ACHN (cell line): ENCODE results near the gene KLK6.
"Not testable (repeated sequence)": the region's sequence is repeated elsewhere in the genome, so short reads cannot be mapped to it uniquely, and the experiment has no call there.

Experiments
- DNase-seq: peaks from one replicate; pipeline ENCODE4 v3.0.0-alpha.2; 2015
- in situ Hi-C: cut with HindIII; loops from 2 replicates; pipeline ENCODE4 v1.10.0; 2017; ENCODE audit warnings: low sequenced_read_pairs, low pct_ligation_motif_present, low pct_unique_long_range_greater_than_20kb

The KLK6 gene

DNA sequence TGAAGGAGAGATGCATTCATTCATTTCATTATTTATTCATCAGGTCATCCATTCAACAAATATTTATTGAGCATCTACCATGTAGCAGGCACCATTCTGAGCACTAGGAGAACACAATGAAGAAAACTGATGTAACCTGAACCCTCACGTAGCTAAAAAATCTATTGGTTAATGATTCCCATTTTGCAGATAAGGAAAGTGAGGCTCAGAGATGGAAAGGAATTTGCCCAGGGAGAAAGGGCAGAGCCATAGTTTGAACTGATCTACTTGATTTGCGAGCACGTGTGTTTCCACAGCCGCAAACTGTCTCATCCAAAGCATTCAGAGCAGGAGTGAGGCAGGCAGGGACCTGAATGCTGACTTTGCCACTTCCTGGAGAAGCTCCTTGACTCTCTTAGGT lies 29.3 kb upstream of the KLK6 start:
- in situ Hi-C loops = no loop called here
- DNase-seq = no peak

GRCh38 chr19:50998061-50998460 lies 28.7 kb upstream of the KLK6 start:
- DNase-seq = no peak
- in situ Hi-C loops = no loop called here

DNA sequence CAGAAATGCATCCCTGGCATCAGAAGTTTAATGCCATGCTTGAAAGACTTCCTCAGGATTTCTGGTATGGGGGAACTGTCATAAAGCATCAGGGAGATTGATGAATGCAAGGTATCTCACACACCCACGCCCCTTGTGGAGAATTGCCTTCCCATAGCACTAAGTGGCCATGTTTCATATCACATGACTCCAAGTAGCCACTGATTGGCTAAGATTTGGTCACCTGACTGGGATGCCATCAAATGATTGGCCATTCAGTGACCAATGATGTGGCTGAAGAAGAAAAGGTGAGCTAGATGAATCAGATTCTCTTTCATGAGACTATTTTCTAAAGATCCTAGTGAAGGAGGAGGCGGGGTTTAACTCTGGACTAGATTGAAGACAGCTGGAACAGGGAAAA lies 24.7 kb upstream of the KLK6 start:
- in situ Hi-C loops = no loop called here
- no peak for DNase-seq

GRCh38 chr19:50992666-50993035 lies 23.3 kb upstream of the KLK6 start:
- DNase-seq = no peak
- in situ Hi-C loops = no loop called here

GRCh38 chr19:50984416-50984815 lies 15.0 kb upstream of the KLK6 start:
- DNase-seq, in situ Hi-C loops: not testable (repeated sequence)

GRCh38 chr19:50983625-50984292 lies 14.4 kb upstream of the KLK6 start, which contains the start of gene KLK7:
Gene KLK7 (minus strand): TSS chr19:50983917. CDS start chr19:50982399, 1,518 bp downstream.
- no peak for DNase-seq
- in situ Hi-C loops = no loop called here

DNA sequence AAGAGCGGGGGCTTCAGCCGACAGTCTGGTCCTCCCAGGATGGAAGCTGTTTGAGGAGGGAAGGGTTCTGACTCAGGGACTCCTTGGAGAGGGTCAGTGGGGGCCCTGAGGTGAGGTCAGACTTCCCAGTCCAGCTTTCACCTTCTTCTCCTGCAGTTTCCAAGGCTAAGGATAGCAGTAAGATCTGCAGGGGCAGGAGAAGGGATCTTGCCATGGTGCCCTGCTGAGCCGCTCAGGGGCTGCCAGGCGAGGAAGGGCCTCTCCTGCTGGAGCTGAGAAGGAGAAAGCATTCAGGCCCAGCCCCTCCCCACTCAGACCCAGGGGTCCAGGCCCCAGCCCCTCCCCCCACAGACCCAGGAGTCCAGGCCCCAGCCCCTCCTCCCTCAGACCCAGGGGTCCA lies 12.8 kb upstream of the KLK6 start:
- in situ Hi-C loops = no loop called here

GRCh38 chr19:50981587-50982146 lies 12.3 kb upstream of the KLK6 start:
- in situ Hi-C loops = no loop called here
- DNase-seq = no peak

More for the DNA sequence above, 12.8 kb upstream of the KLK6 start:
- no peak for DNase-seq

DNA sequence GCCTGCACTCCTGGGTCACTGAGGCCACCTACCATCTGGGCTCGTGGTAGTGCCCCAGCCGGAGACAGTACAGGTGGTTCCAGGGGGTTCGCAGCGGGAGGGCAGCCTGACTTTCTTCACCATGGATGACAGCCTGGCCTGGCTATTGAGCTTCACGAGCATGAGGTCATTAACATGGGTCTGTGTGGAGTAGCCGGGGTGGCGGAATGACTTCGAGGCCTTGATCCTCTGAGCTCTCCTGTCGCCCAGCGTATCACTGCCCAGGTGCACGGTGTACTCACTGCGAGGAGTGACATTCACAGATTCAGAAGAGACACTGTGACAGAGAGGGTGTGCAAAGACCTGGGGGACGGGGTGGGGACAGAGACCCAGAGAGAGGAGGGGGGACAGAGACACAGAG lies 10.8 kb upstream of the KLK6 start:
- in situ Hi-C loops = no loop called here
- no peak for DNase-seq

DNA sequence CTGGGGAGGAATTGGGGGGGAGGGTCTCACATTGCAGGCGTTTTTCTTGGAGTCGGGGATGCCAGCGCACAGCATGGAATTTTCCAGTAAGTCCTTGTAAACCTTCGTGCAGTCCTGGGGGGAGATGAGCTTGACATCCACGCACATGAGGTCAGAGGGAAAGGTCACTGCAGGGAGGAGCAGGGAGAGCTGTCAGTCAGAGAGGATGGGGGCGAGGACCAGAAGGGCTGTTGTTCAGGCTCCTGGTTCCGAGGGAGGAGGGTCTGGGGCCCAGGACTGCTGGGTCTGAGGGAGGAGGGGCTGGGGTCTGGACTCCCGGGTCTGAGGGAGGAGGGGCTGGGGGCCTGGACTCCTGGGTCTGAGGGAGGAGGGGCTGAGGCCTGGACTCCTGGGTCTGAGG lies 10.4 kb upstream of the KLK6 start:
- in situ Hi-C loops = no loop called here
- DNase-seq = no peak

DNA sequence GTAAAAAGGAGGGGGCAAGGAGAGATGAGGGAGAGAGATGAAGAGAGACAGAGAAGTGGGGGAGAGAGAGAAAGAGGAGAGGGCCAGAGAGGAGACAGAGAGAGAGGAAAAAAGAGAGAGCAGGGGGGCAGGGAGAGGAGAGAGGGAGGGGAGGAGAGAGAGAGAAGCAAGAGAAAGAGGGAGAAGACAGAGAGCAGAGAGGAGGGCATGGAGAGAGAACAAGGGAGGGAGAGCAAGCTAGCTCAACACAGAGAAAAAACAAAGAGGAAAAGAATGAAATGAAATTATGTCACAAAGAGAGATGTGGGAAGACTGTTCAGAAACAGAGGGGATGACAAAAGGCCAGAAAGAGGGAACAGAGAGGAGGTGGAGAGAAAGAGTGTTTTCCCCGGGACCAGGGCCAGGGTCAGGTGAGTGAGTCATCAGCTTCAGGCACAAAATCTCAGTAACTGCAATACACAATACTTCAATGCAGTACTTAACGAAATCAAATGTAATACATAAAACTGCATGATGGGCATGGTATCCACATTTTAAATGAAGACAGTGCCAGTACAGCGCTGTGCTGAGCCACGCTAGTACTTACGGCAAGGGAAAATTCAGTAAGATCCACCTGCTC lies 9.5 kb upstream of the KLK6 start:
- in situ Hi-C loops = no loop called here
- DNase-seq = no peak

DNA sequence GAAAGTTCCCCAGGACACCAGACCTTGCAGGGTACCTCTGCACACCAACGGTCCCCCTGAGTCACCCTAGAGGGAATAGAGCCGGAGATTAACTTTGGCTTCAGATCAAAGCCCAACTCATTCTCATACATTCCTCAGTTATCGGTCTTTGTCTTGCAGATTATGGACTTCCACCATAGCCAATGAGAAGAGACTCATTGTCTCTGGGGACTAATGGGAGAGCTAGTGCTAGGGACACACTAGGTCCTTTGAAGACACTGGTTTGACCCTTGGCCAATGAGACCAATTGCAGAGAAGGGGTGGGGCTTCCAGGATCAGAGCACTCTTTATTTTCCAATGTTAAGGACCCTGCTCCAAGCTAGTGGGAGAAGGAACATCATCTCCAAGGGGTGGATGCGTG lies 8.2 kb upstream of the KLK6 start:
- in situ Hi-C loops = no loop called here
- DNase-seq = no peak

DNA sequence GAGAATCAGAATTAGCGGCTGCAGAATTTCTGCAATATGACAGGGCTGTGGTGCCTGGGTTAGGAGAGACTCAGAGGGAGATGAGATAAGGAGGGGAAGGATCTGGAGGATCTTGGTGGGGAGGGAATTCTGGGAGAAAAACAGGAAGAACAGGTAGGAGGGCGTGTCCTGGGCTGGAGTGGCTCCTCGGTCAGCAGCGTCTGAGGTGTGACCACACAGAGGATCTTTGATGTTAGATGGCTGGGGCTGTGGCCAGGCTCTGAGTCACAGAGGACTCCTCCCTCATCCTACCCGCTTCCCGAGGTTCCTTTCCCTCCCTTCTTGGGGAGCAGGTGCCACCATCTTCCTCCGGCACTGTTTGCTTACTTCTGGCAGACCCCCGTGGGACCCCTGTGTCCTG lies 6.4 kb upstream of the KLK6 start:
- in situ Hi-C loops = no loop called here
- no peak for DNase-seq

- in situ Hi-C loops = no loop called here
- no peak for DNase-seq
These were observed 5.5 kb upstream of the KLK6 start for GRCh38 chr19:50974702-50975556.

- DNase-seq = no peak
- in situ Hi-C loops = no loop called here
These were observed 3.5 kb upstream of the KLK6 start for GRCh38 chr19:50972795-50973376.

DNA sequence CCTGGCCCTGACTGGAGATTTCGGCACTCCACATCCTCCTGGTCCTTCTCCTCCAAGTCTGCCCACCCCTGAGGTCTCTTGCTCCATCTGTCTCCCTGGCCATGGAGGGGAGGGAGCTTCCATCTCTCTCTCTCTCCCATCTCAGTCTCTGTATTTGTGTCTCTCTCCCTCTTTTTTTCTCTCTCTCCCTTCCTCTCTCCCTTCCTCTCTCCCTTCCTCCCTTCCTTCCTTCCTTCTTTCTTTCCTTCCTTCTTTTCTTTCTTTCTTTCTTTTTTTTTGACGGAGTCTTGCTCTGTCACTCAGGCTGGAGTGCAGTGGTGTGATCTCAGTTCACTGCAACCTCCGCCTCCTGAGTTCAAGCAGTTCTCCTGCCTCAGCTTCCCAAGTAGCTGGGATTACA lies 419 bp upstream of the KLK6 start:
- DNase-seq, in situ Hi-C loops: not testable (repeated sequence)

DNA sequence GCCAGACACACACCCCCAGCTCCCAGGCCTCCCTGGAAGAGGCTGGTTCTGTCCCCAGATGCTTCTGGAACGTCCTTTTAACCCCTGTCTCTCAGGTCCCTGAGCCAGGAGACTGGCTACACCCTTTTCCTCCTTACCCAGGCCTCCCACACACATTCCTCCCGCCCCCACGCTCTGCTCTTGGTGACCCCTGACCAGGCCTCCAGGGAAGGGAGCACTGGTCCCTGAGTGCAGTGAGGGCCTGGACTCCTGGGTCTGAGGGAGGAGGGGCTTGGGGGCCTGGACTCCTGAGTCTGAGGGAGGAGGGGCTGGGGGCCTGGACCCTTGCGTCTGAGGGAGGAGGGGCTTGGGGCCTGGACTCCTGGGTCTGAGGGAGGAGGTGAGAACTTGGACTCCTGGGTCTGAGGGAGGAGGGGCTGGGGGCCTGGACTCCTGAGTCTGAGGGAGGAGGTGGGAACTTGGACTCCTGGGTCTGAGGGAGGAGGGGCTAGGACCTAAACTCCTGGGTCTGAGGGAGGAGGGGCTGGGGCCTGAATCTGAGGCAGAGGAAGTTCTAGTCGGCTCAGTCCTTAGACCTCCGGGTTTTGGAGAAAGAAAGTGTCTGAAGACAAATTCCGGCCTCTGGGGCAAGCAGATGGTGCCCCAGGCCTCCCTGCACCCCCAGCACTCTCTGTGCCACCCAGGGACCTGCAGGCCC lies 527 bp downstream of the KLK6 start:
- DNase-seq = no peak
- in situ Hi-C loops = no loop called here

- in situ Hi-C loops = no loop called here
- no peak for DNase-seq
These were observed 1.3 kb downstream of the KLK6 start for GRCh38 chr19:50967929-50968715.
